Measurements from ENCODE around the gene TXNRD1. TPM values are rescaled to one million over a fixed set of nuclear protein-coding genes. Genes with fewer than 3 reads are reported as not detected.
A peak's percentile ranks its signal among the peaks of the same experiment; 100 is the strongest.

Gene TXNRD1
- total RNA-seq, 4 donors from 2014 or later, result 33.1 to 52.1 (median 39.4) TPM

DNA sequence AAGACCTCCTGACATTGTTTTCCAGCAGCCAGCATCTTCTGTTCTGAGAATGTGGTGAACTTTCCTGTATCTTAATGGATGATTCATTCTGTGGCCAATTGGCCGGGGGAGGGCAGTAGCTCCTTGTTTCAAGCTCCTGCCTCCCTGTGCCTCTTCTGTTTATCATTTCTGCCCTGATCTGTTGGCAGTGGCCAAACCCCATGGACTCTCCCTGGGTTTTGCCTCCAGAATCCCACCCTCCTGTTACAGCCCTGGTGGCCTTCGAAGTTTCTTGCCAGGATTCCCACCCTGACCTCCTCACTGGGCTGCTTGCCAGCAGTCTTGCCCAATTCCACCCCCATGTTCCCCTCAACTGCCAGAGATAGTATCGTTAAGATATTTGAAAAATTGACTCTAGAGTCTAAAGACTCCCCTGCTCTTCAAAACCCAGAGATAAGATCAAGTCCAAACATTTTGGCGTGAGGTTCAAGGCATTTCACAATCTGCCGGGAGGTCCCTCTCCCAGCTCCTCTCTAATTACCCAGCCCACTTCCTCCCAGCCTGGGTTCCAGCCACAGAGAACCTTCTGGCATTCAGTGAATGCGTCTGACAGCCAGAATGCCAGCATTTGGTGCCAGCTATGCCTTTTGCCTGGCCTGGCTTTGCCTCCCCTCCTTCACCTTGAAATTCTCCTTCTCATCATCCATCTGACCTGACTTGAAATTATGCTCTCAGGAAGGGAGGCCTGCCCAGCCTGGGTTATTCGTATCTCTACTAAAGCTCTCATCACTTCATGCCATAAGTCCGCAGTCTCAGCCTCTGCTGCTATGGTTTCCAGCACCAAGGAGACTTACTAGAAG lies 37.7 kb upstream of the TXNRD1 start:
- Histone ChIP-seq H3K27ac (peak overlapping the region; percentile 71), H3K36me3 (no peaks in the 10 kb centered on the region), H3K9me3 (no peaks in the 10 kb centered on the region), H3K4me1 (peaks cover 18% of the 10 kb centered on the region), H3K4me3 (no peak overlapping the region), H3K27me3 (no peaks in the 10 kb centered on the region)
- WGBS, result 32% methylated on average over 7 of the region's 8 CpGs
- TF ChIP-seq POLR2AphosphoS5 (IDR thresholded peaks at IDR 0.05) (peak in 2 of 3 donors; percentile 31 to 37), EP300 (IDR thresholded peaks at IDR 0.05) (peak; percentile 46), POLR2A (IDR thresholded peaks at IDR 0.05) (no peak)
- TF ChIP-seq, protein P1, sequence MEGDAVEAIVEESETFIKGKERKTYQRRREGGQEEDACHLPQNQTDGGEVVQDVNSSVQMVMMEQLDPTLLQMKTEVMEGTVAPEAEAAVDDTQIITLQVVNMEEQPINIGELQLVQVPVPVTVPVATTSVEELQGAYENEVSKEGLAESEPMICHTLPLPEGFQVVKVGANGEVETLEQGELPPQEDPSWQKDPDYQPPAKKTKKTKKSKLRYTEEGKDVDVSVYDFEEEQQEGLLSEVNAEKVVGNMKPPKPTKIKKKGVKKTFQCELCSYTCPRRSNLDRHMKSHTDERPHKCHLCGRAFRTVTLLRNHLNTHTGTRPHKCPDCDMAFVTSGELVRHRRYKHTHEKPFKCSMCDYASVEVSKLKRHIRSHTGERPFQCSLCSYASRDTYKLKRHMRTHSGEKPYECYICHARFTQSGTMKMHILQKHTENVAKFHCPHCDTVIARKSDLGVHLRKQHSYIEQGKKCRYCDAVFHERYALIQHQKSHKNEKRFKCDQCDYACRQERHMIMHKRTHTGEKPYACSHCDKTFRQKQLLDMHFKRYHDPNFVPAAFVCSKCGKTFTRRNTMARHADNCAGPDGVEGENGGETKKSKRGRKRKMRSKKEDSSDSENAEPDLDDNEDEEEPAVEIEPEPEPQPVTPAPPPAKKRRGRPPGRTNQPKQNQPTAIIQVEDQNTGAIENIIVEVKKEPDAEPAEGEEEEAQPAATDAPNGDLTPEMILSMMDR (IDR thresholded peaks at IDR 0.05), result no peak
- DNase-seq (ENCODE audit: low spot score in 2 of 2), result peak; percentile 83

DNA sequence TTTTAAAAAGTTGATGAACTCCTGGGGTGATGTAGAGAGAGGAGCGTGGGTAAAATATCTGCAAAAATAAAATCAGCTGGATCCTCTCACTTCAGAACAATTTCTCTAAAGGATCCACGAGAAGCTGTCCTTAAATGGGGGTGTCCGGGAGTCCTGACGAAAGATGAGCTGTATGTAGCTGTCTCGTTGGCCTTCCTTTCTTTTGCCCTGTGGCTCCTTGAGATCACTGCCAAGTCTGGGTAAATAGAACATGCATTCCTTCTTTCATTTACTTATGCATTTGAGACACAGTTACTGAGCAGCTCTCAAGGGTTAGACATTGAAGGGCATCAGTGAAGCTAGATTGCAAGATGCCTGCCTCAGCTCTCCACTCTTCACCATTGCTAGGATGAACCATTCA lies 35.2 kb upstream of the TXNRD1 start:
- no peak for DNase-seq (ENCODE audit: low spot score in 2 of 2)
- Histone ChIP-seq H3K4me3 (no peak overlapping the region), H3K4me1 (peaks cover 18% of the 10 kb centered on the region), H3K36me3 (no peaks in the 10 kb centered on the region), H3K27ac (no peak overlapping the region), H3K9me3 (peaks cover 5% of the 10 kb centered on the region), H3K27me3 (no peaks in the 10 kb centered on the region)
- TF ChIP-seq POLR2AphosphoS5 (IDR thresholded peaks at IDR 0.05), result no peak
- TF ChIP-seq, protein P1 (IDR thresholded peaks at IDR 0.05), result no peak
- TF ChIP-seq EP300 (IDR thresholded peaks at IDR 0.05), result no peak
- TF ChIP-seq POLR2A (IDR thresholded peaks at IDR 0.05), result no peak
- WGBS, result 66% methylated on average over 5 of the region's 5 CpGs

DNA sequence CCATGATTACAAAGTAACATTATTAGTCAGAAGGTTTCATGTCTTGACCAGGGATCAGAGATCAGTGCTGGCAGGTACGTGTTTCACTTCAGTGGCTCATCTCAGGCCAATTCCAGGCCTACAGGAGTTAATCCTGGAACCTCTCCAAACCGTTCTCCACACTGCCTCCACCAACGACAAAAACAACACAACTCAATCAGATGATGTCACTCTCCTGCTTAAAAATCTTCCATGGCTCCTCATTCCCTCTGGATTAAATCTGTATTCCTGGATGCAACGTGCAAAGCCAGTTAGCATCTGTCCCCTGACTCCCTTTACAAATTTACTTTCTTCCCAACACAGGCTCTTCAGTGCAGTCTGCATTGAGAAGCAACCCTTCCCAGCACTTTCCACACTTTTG lies 34.3 kb upstream of the TXNRD1 start:
- H3K27me3 ChIP-seq, result no peaks in the 10 kb centered on the region
- H3K4me3 ChIP-seq, result no peak overlapping the region
- WGBS, result 46% methylated on average over 4 of the region's 4 CpGs
- TF ChIP-seq, protein P1 (IDR thresholded peaks at IDR 0.05), result no peak
- no peak for TF ChIP-seq EP300 (IDR thresholded peaks at IDR 0.05)
- no peak for TF ChIP-seq POLR2AphosphoS5 (IDR thresholded peaks at IDR 0.05)
- TF ChIP-seq POLR2A (IDR thresholded peaks at IDR 0.05), result no peak
- H3K36me3 ChIP-seq, result no peaks in the 10 kb centered on the region
- peaks cover 5% of the 10 kb centered on the region for H3K9me3 ChIP-seq
- no peak for DNase-seq (ENCODE audit: low spot score in 2 of 2)
- no peak overlapping the region for H3K27ac ChIP-seq
- H3K4me1 ChIP-seq, result peaks cover 18% of the 10 kb centered on the region

DNA sequence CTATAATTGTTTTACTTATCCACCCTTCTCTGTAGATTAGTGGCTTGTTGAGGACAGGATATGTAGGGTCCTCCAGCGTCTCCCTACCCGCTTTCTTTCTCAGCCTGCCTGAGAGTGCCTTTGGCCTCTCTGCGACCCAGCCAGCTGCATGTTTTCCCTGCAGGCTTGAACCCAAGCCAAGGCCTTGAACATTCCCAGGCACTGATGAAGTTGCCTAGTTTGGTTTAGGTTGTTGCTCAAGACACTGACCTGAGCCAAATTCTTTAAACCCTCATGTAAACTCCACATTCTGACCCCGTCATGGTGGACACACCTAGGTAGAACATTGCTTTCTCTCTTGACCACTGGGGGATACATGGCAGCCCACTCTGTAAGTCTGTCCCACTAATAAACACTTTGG lies 33.4 kb upstream of the TXNRD1 start:
- Histone ChIP-seq H3K4me1 (peaks cover 18% of the 10 kb centered on the region), H3K27ac (peak overlapping the region; percentile 25), H3K9me3 (peaks cover 5% of the 10 kb centered on the region), H3K4me3 (no peak overlapping the region), H3K36me3 (no peaks in the 10 kb centered on the region), H3K27me3 (no peaks in the 10 kb centered on the region)
- WGBS, result 51% methylated on average over 4 of the region's 4 CpGs
- peak in 1 of 2 donors; percentile 73 for DNase-seq (ENCODE audit: low spot score in 2 of 2)
- TF ChIP-seq EP300 (IDR thresholded peaks at IDR 0.05), result no peak
- TF ChIP-seq POLR2AphosphoS5 (IDR thresholded peaks at IDR 0.05), result peak in 1 of 3 donors; percentile 42

DNA sequence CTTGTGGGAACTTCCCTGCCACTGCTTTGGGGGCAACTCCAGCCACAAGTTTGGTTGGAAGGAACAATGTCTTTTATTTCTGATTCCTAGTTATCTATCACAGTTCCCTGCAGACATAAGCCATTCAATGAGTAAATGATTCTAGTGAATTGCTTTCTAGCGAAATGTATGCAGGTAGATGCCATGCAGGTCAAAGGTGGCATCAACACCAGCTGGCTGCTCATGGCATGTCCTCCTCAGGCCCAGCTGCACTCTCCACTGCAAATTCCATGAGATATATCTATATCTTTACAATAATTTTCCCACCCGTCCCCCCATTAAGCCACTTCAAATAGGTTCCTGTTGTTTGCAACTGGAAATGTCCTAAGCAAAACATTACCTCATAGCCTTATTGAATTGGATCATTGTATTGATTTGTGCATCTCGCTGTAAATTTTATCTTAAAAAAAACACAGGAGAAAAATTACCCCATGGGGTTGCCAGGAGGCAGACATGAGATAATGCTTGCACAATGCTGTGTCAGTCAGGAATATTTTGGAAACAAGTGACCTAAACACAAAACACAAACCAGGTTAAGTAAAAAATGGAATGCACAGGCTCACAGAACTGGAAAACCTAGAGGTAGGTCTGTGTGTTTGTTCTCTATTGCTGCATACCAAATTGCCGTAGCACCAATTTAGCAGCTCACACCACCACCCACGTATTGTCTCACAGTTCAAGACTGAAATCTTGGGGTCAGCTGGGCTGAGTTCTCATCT lies 32.8 kb upstream of the TXNRD1 start:
- 84% methylated on average over 5 of the region's 5 CpGs for WGBS
- Histone ChIP-seq H3K9me3 (peaks cover 5% of the 10 kb centered on the region), H3K27ac (no peak overlapping the region), H3K4me1 (peaks cover 16% of the 10 kb centered on the region), H3K36me3 (no peaks in the 10 kb centered on the region), H3K4me3 (no peak overlapping the region), H3K27me3 (no peaks in the 10 kb centered on the region)
- TF ChIP-seq, protein P1 (IDR thresholded peaks at IDR 0.05), result no peak
- no peak for TF ChIP-seq POLR2A (IDR thresholded peaks at IDR 0.05)
- no peak for TF ChIP-seq EP300 (IDR thresholded peaks at IDR 0.05)
- no peak for TF ChIP-seq POLR2AphosphoS5 (IDR thresholded peaks at IDR 0.05)
- no peak for DNase-seq (ENCODE audit: low spot score in 2 of 2)
